Activated effector memory CD4-positive, alpha-beta T cell treated with anti-CD3 and anti-CD28 coated beads, Interleukin-2, amount 50 U/mL, for 16 hours (primary cell): ENCODE data around the gene ANO6.
"Not testable (repeated sequence)": the region's sequence is repeated elsewhere in the genome, so short reads cannot be mapped to it uniquely, and the experiment has no call there.

Source experiments
- DNase-seq: peaks from one replicate; pipeline ENCODE4 v3.0.0-alpha.2; 2020

The ANO6 gene

GRCh38 chr12:45215419-45216229, at the start of gene ANO6:
TSS of gene ANO6 (plus strand) at chr12:45216095. CDS start at chr12:45216322, 227 bp downstream.
- peak; percentile 94 for DNase-seq

GRCh38 chr12:45168976-45169375, 46.9 kb upstream of the ANO6 start:
- no peak for DNase-seq

- peak; percentile 91 for DNase-seq
These were observed 45.3 kb upstream of the ANO6 start for GRCh38 chr12:45170456-45171042.

GRCh38 chr12:45173293-45173692, 42.6 kb upstream of the ANO6 start:
- not testable (repeated sequence) for DNase-seq

- no peak for DNase-seq
These were observed 41.3 kb upstream of the ANO6 start for GRCh38 chr12:45174595-45174994.

GRCh38 chr12:45178771-45179170, 37.1 kb upstream of the ANO6 start:
- DNase-seq: no peak

GRCh38 chr12:45182511-45182910, 33.4 kb upstream of the ANO6 start:
- DNase-seq: no peak

- DNase-seq: no peak
These were observed 32.6 kb upstream of the ANO6 start for GRCh38 chr12:45183246-45183645.

GRCh38 chr12:45184147-45184963, 31.5 kb upstream of the ANO6 start:
- DNase-seq: no peak

GRCh38 chr12:45186762-45187161, 29.1 kb upstream of the ANO6 start:
- DNase-seq: no peak

- DNase-seq: no peak
These were observed 26.0 kb upstream of the ANO6 start for GRCh38 chr12:45189766-45190403.

- no peak for DNase-seq
These were observed 24.7 kb upstream of the ANO6 start for GRCh38 chr12:45191239-45191638.

- no peak for DNase-seq
These were observed 23.2 kb upstream of the ANO6 start for GRCh38 chr12:45192707-45193106.

- no peak for DNase-seq
These were observed 15.3 kb upstream of the ANO6 start for GRCh38 chr12:45200491-45201043.

GRCh38 chr12:45203767-45204166, 12.1 kb upstream of the ANO6 start:
- no peak for DNase-seq

GRCh38 chr12:45204757-45205156, 11.1 kb upstream of the ANO6 start:
- no peak for DNase-seq

GRCh38 chr12:45205165-45205825, 10.6 kb upstream of the ANO6 start:
- no peak for DNase-seq

- no peak for DNase-seq
These were observed 7.0 kb upstream of the ANO6 start for GRCh38 chr12:45208604-45209487.

- no peak for DNase-seq
These were observed 6.1 kb upstream of the ANO6 start for GRCh38 chr12:45209784-45210183.

GRCh38 chr12:45212064-45212463, 3.8 kb upstream of the ANO6 start:
- DNase-seq: no peak

GRCh38 chr12:45213107-45213506, 2.8 kb upstream of the ANO6 start:
- DNase-seq: no peak
